ENCODE measurements around the gene ZSWIM9. TPM values are rescaled to one million over a fixed set of nuclear protein-coding genes. Genes with fewer than 3 reads are reported as not detected.
A peak's percentile ranks its signal among the peaks of the same experiment; 100 is the strongest.

The ZSWIM9 gene
- total RNA-seq, 1 experiment from 2014 or later = 17.4 TPM

GRCh38 chr19:48171710-48172109 is 1.2 kb downstream of the ZSWIM9 start:
- Mint-ChIP-seq H3K36me3 (ENCODE audit: insufficient read depth, unreplicated experiment) (peaks cover 41% of the 10 kb centered on the region), H3K4me1 (ENCODE audit: low read depth, unreplicated experiment) (peaks cover 11% of the 10 kb centered on the region), H3K9me3 (ENCODE audit: low read depth, unreplicated experiment) (no peaks in the 10 kb centered on the region), H3K4me3 (ENCODE audit: low read depth, unreplicated experiment) (peak overlapping the region; percentile 97), H3K27ac (ENCODE audit: unreplicated experiment) (peak overlapping the region; percentile 31), H3K27me3 (ENCODE audit: unreplicated experiment) (no peaks in the 10 kb centered on the region)
- CTCF ChIA-PET = no interaction called here
- no TSS peak for BruUV-seq (replicated peaks)
- intact Hi-C loops (cut with micrococcal nuclease; ENCODE audit: unreplicated experiment) = no loop called here
- DNase-seq = no peak
- TF ChIP-seq CTCF (IDR thresholded peaks at IDR 0.05; ENCODE audit: unreplicated experiment) = no peak

GRCh38 chr19:48174445-48175030 is 4.1 kb downstream of the ZSWIM9 start:
- BruUV-seq (replicated peaks) = no TSS peak
- Mint-ChIP-seq H3K9me3 (ENCODE audit: low read depth, unreplicated experiment) (no peaks in the 10 kb centered on the region), H3K4me1 (ENCODE audit: low read depth, unreplicated experiment) (peaks cover 11% of the 10 kb centered on the region), H3K27me3 (ENCODE audit: unreplicated experiment) (no peaks in the 10 kb centered on the region), H3K36me3 (ENCODE audit: insufficient read depth, unreplicated experiment) (peaks cover 44% of the 10 kb centered on the region), H3K4me3 (ENCODE audit: low read depth, unreplicated experiment) (no peak overlapping the region), H3K27ac (ENCODE audit: unreplicated experiment) (no peak overlapping the region)
- no peak for TF ChIP-seq CTCF (IDR thresholded peaks at IDR 0.05; ENCODE audit: unreplicated experiment)
- no peak for DNase-seq
- intact Hi-C loops (cut with micrococcal nuclease; ENCODE audit: unreplicated experiment) = no loop called here
- CTCF ChIA-PET = no interaction called here

GRCh38 chr19:48175578-48175977 is 5.1 kb downstream of the ZSWIM9 start:
- no peak for TF ChIP-seq CTCF (IDR thresholded peaks at IDR 0.05; ENCODE audit: unreplicated experiment)
- Mint-ChIP-seq H3K36me3 (ENCODE audit: insufficient read depth, unreplicated experiment) (peaks cover 38% of the 10 kb centered on the region), H3K4me1 (ENCODE audit: low read depth, unreplicated experiment) (peaks cover 11% of the 10 kb centered on the region), H3K9me3 (ENCODE audit: low read depth, unreplicated experiment) (no peaks in the 10 kb centered on the region), H3K27ac (ENCODE audit: unreplicated experiment) (no peak overlapping the region), H3K27me3 (ENCODE audit: unreplicated experiment) (no peaks in the 10 kb centered on the region), H3K4me3 (ENCODE audit: low read depth, unreplicated experiment) (no peak overlapping the region)
- no peak for DNase-seq
- CTCF ChIA-PET = no interaction called here
- no TSS peak for BruUV-seq (replicated peaks)
- intact Hi-C loops (cut with micrococcal nuclease; ENCODE audit: unreplicated experiment) = no loop called here

- Mint-ChIP-seq H3K9me3 (ENCODE audit: low read depth, unreplicated experiment) (no peaks in the 10 kb centered on the region), H3K4me3 (ENCODE audit: low read depth, unreplicated experiment) (no peak overlapping the region), H3K27me3 (ENCODE audit: unreplicated experiment) (no peaks in the 10 kb centered on the region), H3K4me1 (ENCODE audit: low read depth, unreplicated experiment) (peaks cover 5% of the 10 kb centered on the region), H3K27ac (ENCODE audit: unreplicated experiment) (no peak overlapping the region), H3K36me3 (ENCODE audit: insufficient read depth, unreplicated experiment) (peaks cover 32% of the 10 kb centered on the region)
- TF ChIP-seq CTCF (IDR thresholded peaks at IDR 0.05; ENCODE audit: unreplicated experiment) = no peak
- CTCF ChIA-PET = no interaction called here
- BruUV-seq (replicated peaks) = no TSS peak
- intact Hi-C loops (cut with micrococcal nuclease; ENCODE audit: unreplicated experiment) = no loop called here
- DNase-seq = no peak
Observed at GRCh38 chr19:48176226-48176625, 5.7 kb downstream of the ZSWIM9 start.

All from Calu3 (cell line).